Transverse colon (tissue), 4 donors: ENCODE results near the gene ZCCHC7. TPM values are rescaled to one million over a fixed set of nuclear protein-coding genes. Genes with fewer than 3 reads are reported as not detected.

Source experiments
- DNase-seq: peaks from one replicate; pipeline ENCODE4 v3.0.0-alpha.2; 2019
- H3K27ac ChIP-seq, 4 donors: fragments of 200-600 bp; sonication (generic); 2 replicates each; pipeline ENCODE4 v1.5.1; 2016 to 2018; ENCODE audit warnings: inconsistent platforms in 4 of 4
- H3K27me3 ChIP-seq: fragments of 200-600 bp; sonication (generic); 2 replicates; pipeline ENCODE4 v1.5.1; 2017; ENCODE audit warnings: inconsistent platforms
- H3K36me3 ChIP-seq, 4 donors: fragments of 200-600 bp; sonication (generic); 2 replicates each; pipeline ENCODE4 v1.5.1; 2017 to 2019; ENCODE audit warnings: inconsistent platforms in 4 of 4
- H3K4me1 ChIP-seq, 4 donors: fragments of 200-600 bp; sonication (generic); 2 replicates each; pipeline ENCODE4 v1.5.1; 2017 to 2020; ENCODE audit warnings: inconsistent platforms in 4 of 4
- H3K4me3 ChIP-seq, 4 donors: fragments of 200-600 bp; sonication (generic); 1 replicate in 1 of 4; 2 replicates in 3 of 4; pipeline versions ENCODE4 v1.5.1 to v1.6.1; 2017 to 2019; ENCODE audit warnings: inconsistent platforms in 4 of 4
- H3K9me3 ChIP-seq, 2 donors: fragments of 200-600 bp; sonication (generic); 2 replicates each; pipeline ENCODE4 v1.5.1; 2017 to 2019; ENCODE audit warnings: inconsistent platforms in 2 of 2
- EP300 ChIP-seq: sonication (generic); formaldehyde crosslinking; IDR thresholded peaks from one replicate; pipeline ENCODE4 v1.6.1; 2017; ENCODE audit warnings: antibody characterized with exemption, low read depth
- POLR2A ChIP-seq: fragments of 450-650 bp; IDR thresholded peaks from one replicate; pipeline ENCODE4 v1.6.1; 2016; ENCODE audit warnings: antibody characterized with exemption, mild to moderate bottlenecking, moderate library complexity
- POLR2AphosphoS5 ChIP-seq, 3 donors: sonication (generic); formaldehyde crosslinking; IDR thresholded peaks; one replicate each; pipeline ENCODE4 v1.6.1; 2016; ENCODE audit warnings: antibody characterized with exemption in 3 of 3
- WGBS, 2 donors: methylation state at CpG; one replicate each; pipeline ENCODE4 v1.1.5; 2018; ENCODE audit warnings: low coverage in 1 of 2; 5-methylcytosine and 5-hydroxymethylcytosine counted together
- in situ Hi-C, 4 donors: fragments of 200-750 bp; cut with MboI; loops; one replicate each; pipeline versions ENCODE4 v1.15.0 to v1.15.1; 2017; ENCODE audit warnings: low sequenced_read_pairs in 3 of 4, low pct_ligation_motif_present in 1 of 4, low pct_unique_long_range_greater_than_20kb in 1 of 4
- intact Hi-C: fragments of 100-400 bp; cut with DNase I; formaldehyde crosslinking; loops from one replicate; pipeline ENCODE4 v1.15.1; 2023; ENCODE audit warnings: low total_unique reads
- total RNA-seq, 4 donors: library from RNA; depleted of rRNA; stranded (reverse); fragments of >200 nt; gene quantifications; one replicate each; pipeline ENCODE4 v1.1.0, GENCODE V29; 2016
- TF ChIP-seq, protein P1 (sequence below), 5 experiments: fragments of 200-600 bp in 3 of 5; fragments of 450-650 bp in 2 of 5; sonication (generic) in 3 of 5; IDR thresholded peaks; 1 replicate in 2 of 5; 2 replicates in 3 of 5; pipeline ENCODE4 v1.5.1; 2016 to 2017; ENCODE audit warnings: antibody characterized with exemption in 5 of 5, inconsistent platforms in 3 of 5, mild to moderate bottlenecking in 2 of 5, moderate library complexity in 1 of 5

Gene ZCCHC7
- total RNA-seq, 4 donors from 2014 or later = 13.2 to 43.0 (median 16.5) TPM

DNA sequence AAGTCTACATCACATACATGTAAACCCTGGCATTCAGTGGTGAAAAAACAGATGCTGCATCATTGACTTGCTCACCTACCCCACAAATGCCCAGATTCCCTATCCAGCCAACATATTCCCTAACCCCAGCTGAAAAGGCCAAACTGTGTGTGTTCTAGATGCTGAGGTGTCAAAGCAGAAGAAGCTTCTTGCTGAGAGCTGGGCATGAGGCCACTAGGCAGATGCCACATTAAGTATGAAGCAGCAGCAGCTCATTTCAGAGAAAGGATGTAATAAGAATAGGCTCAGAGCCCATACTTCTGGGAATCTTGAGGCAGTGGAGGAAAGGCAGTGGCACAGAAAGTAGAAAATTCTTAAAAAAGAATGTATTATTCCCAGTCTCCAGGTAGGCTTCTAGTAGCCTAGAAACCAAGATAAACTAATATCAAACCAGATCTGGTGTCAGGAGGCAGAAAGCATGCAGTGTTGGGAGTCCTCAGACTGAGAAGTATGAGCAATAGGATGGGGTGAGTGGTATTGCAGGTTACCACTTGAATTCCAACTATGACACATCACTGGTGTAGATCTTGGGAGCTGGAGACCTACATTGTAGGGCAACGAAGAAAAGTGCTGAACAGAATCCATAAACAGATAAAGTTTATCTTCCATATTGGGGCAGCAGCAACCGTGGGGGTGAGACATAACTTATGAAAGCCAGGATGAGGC, 230.3 kb downstream of the ZCCHC7 start:
- Histone ChIP-seq H3K9me3 (no peaks in the 10 kb centered on the region), H3K4me1 (no peaks in the 10 kb centered on the region), H3K27ac (no peak overlapping the region), H3K4me3 (no peak overlapping the region), H3K27me3 (no peaks in the 10 kb centered on the region), H3K36me3 (peaks cover 0 to 5% (median 0%) of the 10 kb centered on the region in 4 donors)
- 88 to 100% methylated on average over 1 to 2 of the region's 2 CpGs for WGBS, 2 donors
- no peak for DNase-seq
- intact Hi-C loops = no loop called here
- in situ Hi-C loops = loop anchor here in 1 of 4 donors (25.0 kb wide), 1 partner anchor 488 kb away; no protein-coding TSS in a partner anchor
- TF ChIP-seq POLR2A = no peak
- TF ChIP-seq EP300 = no peak
- TF ChIP-seq, protein P1, sequence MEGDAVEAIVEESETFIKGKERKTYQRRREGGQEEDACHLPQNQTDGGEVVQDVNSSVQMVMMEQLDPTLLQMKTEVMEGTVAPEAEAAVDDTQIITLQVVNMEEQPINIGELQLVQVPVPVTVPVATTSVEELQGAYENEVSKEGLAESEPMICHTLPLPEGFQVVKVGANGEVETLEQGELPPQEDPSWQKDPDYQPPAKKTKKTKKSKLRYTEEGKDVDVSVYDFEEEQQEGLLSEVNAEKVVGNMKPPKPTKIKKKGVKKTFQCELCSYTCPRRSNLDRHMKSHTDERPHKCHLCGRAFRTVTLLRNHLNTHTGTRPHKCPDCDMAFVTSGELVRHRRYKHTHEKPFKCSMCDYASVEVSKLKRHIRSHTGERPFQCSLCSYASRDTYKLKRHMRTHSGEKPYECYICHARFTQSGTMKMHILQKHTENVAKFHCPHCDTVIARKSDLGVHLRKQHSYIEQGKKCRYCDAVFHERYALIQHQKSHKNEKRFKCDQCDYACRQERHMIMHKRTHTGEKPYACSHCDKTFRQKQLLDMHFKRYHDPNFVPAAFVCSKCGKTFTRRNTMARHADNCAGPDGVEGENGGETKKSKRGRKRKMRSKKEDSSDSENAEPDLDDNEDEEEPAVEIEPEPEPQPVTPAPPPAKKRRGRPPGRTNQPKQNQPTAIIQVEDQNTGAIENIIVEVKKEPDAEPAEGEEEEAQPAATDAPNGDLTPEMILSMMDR (IDR thresholded peaks at IDR 0.05) = no peak
- no peak for TF ChIP-seq POLR2AphosphoS5 (IDR thresholded peaks at IDR 0.05)

GRCh38 chr9:37353791-37354190, 233.4 kb downstream of the ZCCHC7 start:
- no peaks in the 10 kb centered on the region for H3K9me3 ChIP-seq
- no peak overlapping the region for H3K27ac ChIP-seq
- no peak for DNase-seq
- in situ Hi-C loops = loop anchor here in 1 of 4 donors (25.0 kb wide), 1 partner anchor 491 kb away; no protein-coding TSS in a partner anchor
- H3K27me3 ChIP-seq = no peaks in the 10 kb centered on the region
- no peaks in the 10 kb centered on the region for H3K4me1 ChIP-seq
- H3K36me3 ChIP-seq = peaks cover 0 to 22% (median 2%) of the 10 kb centered on the region in 4 donors
- no peak for TF ChIP-seq POLR2AphosphoS5 (IDR thresholded peaks at IDR 0.05)
- TF ChIP-seq, protein P1 (IDR thresholded peaks at IDR 0.05) = no peak
- no peak for TF ChIP-seq EP300
- no peak overlapping the region for H3K4me3 ChIP-seq
- 94 to 95% methylated on average over 2 of the region's 2 CpGs for WGBS, 2 donors
- intact Hi-C loops = no loop called here

- H3K27me3 ChIP-seq = no peaks in the 10 kb centered on the region
- H3K36me3 ChIP-seq = peaks cover 0 to 9% (median 0%) of the 10 kb centered on the region in 4 donors
- TF ChIP-seq POLR2A (no peak), EP300 (no peak), POLR2AphosphoS5 (IDR thresholded peaks at IDR 0.05) (no peak)
- TF ChIP-seq, protein P1 (IDR thresholded peaks at IDR 0.05) = no peak
- H3K4me3 ChIP-seq = no peak overlapping the region
- in situ Hi-C loops = loop anchor here in 1 of 4 donors (25.0 kb wide), 1 partner anchor 500 kb away; no protein-coding TSS in a partner anchor
- WGBS, 2 donors = 80 to 95% methylated on average over 1 to 4 of the region's 4 CpGs
- intact Hi-C loops = no loop called here
- H3K4me1 ChIP-seq = no peaks in the 10 kb centered on the region
- no peak overlapping the region for H3K27ac ChIP-seq
- no peak for DNase-seq
- no peaks in the 10 kb centered on the region for H3K9me3 ChIP-seq
These were observed 242.1 kb downstream of the ZCCHC7 start for GRCh38 chr9:37362430-37362829.

DNA sequence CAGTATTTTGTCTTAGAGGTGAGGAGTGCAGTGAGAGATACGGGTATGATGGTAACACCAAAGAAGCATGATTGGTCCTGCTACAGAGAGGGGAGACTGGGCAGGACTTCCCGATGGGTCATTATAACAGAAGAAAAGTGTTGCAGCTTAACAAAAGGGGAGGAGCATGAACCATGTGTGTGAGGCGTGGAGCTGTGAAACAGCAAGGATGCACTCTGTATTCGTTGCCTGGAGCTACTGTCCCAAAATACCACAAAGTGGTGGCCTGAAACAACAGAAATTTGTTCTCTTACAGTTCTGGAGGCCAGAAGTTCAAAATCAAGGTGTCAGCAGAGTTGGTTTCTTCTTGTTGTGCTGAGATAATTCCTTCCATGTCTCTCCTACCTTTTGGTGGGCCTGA, 242.8 kb downstream of the ZCCHC7 start:
- in situ Hi-C loops = loop anchor here in 1 of 4 donors (25.0 kb wide), 1 partner anchor 501 kb away; no protein-coding TSS in a partner anchor
- DNase-seq = no peak
- Histone ChIP-seq H3K36me3 (peaks cover 0 to 4% (median 0%) of the 10 kb centered on the region in 4 donors), H3K4me3 (no peak overlapping the region), H3K27ac (no peak overlapping the region), H3K4me1 (no peaks in the 10 kb centered on the region), H3K27me3 (no peaks in the 10 kb centered on the region), H3K9me3 (no peaks in the 10 kb centered on the region)
- no peak for TF ChIP-seq POLR2A
- 93 to 100% methylated on average over 4 of the region's 4 CpGs for WGBS, 2 donors
- intact Hi-C loops = no loop called here
